BE2C (cell line): ENCODE measurements around the gene RANGRF.

ENCODE experiments used
- DNase-seq: peaks from one replicate; pipeline ENCODE4 v3.0.0-alpha.2; 2020
- H3K27me3 ChIP-seq: fragments of 250-450 bp; sonication (Bioruptor Pico); 2 replicates; pipeline ENCODE4 v1.5.1; 2020; ENCODE audit warnings: mild to moderate bottlenecking
- H3K36me3 ChIP-seq: fragments of 250-450 bp; sonication (Bioruptor Pico); 2 replicates; pipeline ENCODE4 v1.5.1; 2020; ENCODE audit warnings: mild to moderate bottlenecking
- H3K4me1 ChIP-seq: fragments of 250-450 bp; sonication (Bioruptor Pico); 2 replicates; pipeline ENCODE4 v1.5.1; 2020
- H3K4me3 ChIP-seq: 2 replicates; pipeline ENCODE4 v1.5.1; 2011; ENCODE audit warnings: low read depth, low read length
- H3K9me3 ChIP-seq: fragments of 250-450 bp; sonication (Bioruptor Pico); 2 replicates; pipeline ENCODE4 v1.5.1; 2020
- TF ChIP-seq, protein P1 (sequence below): IDR thresholded peaks from 2 replicates; pipeline ENCODE4 v1.5.1; 2012; ENCODE audit warnings: mild to moderate bottlenecking, low read depth, low read length

RANGRF gene

DNA sequence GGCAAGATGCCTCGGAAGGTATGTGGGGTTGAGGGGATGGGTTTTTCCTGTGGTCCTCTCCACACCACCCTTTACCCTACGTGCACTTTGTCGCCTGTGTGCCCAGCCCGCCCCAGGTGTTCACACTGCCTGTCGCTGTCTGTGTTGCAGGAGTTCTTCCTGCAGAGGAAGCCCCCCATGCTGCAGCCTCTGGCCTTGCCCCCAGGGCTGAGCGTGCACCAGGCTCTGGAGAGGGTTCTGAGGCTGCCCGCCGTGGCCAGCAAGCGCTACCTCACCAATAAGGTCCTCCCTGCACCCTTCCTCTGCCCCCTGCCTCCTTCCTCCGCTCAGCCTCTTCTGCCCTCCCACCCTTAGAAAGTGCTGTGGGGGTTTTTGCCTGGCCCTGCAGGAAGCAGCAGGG lies 24.1 kb upstream of the RANGRF start:
- H3K4me3 ChIP-seq, result no peak overlapping the region
- no peak for DNase-seq
- no peaks in the 10 kb centered on the region for H3K27me3 ChIP-seq
- H3K36me3 ChIP-seq, result peaks cover 24% of the 10 kb centered on the region
- TF ChIP-seq, protein P1, sequence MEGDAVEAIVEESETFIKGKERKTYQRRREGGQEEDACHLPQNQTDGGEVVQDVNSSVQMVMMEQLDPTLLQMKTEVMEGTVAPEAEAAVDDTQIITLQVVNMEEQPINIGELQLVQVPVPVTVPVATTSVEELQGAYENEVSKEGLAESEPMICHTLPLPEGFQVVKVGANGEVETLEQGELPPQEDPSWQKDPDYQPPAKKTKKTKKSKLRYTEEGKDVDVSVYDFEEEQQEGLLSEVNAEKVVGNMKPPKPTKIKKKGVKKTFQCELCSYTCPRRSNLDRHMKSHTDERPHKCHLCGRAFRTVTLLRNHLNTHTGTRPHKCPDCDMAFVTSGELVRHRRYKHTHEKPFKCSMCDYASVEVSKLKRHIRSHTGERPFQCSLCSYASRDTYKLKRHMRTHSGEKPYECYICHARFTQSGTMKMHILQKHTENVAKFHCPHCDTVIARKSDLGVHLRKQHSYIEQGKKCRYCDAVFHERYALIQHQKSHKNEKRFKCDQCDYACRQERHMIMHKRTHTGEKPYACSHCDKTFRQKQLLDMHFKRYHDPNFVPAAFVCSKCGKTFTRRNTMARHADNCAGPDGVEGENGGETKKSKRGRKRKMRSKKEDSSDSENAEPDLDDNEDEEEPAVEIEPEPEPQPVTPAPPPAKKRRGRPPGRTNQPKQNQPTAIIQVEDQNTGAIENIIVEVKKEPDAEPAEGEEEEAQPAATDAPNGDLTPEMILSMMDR, result no peak
- no peaks in the 10 kb centered on the region for H3K4me1 ChIP-seq
- no peaks in the 10 kb centered on the region for H3K9me3 ChIP-seq

DNA sequence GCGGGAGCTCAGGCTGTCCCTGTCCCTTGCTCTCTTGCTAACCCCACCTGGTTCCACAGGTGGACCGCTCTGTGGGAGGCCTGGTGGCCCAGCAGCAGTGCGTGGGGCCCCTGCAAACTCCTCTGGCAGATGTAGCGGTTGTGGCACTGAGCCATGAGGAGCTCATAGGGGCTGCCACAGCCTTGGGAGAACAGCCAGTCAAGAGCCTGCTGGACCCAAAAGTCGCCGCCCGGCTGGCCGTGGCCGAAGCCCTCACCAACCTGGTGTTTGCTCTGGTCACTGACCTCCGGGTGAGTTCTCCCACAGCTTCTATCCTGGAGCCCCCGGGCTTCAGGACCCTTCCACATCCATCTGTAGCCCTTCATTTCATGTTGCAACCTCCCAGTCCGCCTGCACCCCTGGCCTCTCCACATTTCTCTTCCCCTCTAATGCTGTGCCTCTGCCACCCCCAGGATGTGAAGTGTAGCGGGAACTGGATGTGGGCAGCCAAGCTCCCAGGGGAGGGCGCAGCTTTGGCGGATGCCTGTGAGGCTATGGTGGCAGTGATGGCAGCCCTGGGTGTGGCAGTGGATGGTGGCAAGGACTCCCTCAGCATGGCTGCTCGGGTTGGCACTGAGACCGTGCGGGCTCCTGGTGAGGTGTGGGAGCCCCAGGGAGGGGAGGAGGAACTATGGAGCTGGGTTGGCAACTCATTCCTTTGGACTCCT lies 23.5 kb upstream of the RANGRF start:
- Histone ChIP-seq H3K36me3 (peaks cover 24% of the 10 kb centered on the region), H3K4me1 (no peaks in the 10 kb centered on the region), H3K27me3 (no peaks in the 10 kb centered on the region), H3K9me3 (no peaks in the 10 kb centered on the region), H3K4me3 (no peak overlapping the region)
- TF ChIP-seq, protein P1, result no peak
- no peak for DNase-seq

DNA sequence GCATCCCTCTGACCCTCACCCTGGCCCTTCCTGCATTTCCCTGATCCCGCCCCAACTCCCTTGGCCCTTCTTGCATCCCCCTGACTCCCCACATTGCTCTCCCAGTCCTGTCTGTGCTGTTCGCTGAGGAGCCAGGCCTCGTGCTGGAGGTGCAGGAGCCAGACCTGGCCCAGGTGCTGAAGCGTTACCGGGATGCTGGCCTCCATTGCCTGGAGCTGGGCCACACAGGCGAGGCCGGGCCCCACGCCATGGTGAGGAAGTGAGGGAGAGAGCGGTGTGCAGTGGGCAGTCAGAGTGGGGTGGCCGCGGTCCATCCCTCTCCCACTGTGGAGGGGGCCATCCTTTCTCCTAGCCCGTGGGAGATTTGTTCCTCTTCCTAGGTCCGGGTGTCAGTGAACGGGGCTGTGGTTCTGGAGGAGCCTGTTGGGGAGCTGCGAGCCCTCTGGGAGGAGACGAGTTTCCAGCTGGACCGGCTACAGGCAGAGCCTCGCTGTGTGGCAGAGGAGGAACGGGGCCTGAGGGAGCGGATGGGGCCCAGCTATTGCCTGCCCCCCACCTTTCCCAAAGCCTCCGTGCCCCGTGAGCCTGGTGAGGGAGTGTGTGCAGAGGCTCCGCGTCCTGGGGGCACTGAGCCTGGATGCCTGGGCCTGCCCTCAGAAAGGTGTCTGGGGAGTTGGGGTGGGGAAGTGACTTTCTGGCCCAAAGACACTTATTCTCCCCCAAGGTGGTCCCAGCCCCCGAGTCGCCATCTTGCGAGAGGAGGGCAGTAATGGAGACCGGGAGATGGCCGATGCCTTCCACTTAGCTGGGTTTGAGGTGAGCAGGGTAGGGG lies 21.6 kb upstream of the RANGRF start:
- no peaks in the 10 kb centered on the region for H3K4me1 ChIP-seq
- TF ChIP-seq, protein P1, result no peak
- no peaks in the 10 kb centered on the region for H3K9me3 ChIP-seq
- no peak overlapping the region for H3K4me3 ChIP-seq
- no peaks in the 10 kb centered on the region for H3K27me3 ChIP-seq
- DNase-seq, result no peak
- peaks cover 24% of the 10 kb centered on the region for H3K36me3 ChIP-seq

DNA sequence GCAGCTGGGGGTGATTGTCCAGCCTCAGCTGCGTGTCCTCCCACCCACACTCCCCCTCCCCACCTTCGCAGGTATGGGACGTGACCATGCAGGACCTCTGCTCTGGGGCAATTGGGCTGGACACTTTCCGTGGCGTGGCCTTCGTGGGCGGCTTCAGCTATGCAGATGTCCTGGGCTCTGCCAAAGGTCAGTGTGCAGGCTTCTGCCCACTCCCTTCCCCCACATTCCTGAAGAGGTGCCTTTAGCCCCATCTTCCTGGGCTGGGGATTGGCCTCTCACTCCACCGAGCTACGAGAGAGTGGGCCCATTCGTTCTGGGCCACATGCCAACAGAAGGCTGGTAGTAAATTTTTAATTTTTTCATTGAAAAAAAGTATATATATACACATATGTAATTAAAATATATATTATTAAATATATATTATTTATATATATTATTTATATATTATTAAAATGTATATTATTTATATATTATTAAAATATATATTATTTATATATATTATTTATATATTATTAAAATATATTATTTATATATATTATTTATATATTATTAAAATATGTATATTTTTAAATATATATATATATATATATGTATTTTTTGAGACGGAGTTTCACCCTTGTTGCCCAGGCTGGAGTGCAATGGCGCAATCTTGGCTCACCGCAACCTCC lies 20.9 kb upstream of the RANGRF start:
- Histone ChIP-seq H3K27me3 (no peaks in the 10 kb centered on the region), H3K9me3 (no peaks in the 10 kb centered on the region), H3K4me3 (no peak overlapping the region), H3K4me1 (no peaks in the 10 kb centered on the region), H3K36me3 (peaks cover 21% of the 10 kb centered on the region)
- DNase-seq, result no peak
- TF ChIP-seq, protein P1, result no peak

DNA sequence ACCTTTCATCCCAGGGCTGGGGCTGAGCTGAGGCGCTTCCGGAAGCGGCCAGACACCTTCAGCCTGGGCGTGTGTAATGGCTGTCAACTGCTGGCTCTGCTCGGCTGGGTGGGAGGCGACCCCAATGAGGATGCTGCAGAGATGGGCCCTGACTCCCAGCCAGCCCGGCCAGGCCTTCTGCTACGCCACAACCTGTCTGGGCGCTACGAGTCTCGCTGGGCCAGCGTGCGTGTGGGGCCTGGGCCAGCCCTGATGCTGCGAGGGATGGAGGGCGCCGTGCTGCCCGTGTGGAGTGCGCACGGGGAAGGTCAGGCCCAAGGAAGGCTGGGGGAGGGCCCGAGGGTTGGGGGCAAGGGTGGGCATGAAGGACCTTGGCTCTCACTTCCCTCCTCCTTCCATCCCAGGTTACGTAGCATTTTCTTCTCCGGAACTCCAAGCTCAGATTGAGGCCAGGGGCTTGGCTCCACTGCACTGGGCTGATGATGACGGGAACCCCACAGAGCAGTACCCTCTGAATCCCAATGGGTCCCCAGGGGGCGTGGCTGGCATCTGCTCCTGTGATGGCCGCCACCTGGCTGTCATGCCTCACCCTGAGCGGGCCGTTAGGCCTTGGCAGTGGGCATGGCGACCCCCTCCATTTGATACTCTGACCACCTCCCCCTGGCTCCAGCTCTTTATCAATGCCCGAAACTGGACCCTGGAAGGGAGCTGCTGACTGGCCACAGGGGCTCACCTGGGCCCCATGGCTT lies 19.7 kb upstream of the RANGRF start:
- TF ChIP-seq, protein P1, result no peak
- Histone ChIP-seq H3K36me3 (peaks cover 10% of the 10 kb centered on the region), H3K4me3 (no peak overlapping the region), H3K27me3 (no peaks in the 10 kb centered on the region), H3K9me3 (no peaks in the 10 kb centered on the region), H3K4me1 (no peaks in the 10 kb centered on the region)
- DNase-seq, result no peak
